CD14-positive monocyte (primary cell): ENCODE data around the gene NFE2L2. TPM values are rescaled to one million over a fixed set of nuclear protein-coding genes. Genes with fewer than 3 reads are reported as not detected.
"Not testable (repeated sequence)": the region's sequence is repeated elsewhere in the genome, so short reads cannot be mapped to it uniquely, and the experiment has no call there.

ENCODE experiments used
- DNase-seq, 3 donors: peaks; one replicate each; pipeline ENCODE4 v3.0.0-alpha.2; 2011 to 2022
- H2AFZ ChIP-seq: 2 replicates; pipeline ENCODE4 v1.6.0; 2012; ENCODE audit warnings: mild to moderate bottlenecking, low read depth, low read length, inconsistent platforms; ENCODE audit not compliant: insufficient read depth, poor library complexity, severe bottlenecking
- H3K27ac ChIP-seq, 2 donors: 1 replicate in 1 of 2; 2 replicates in 1 of 2; pipeline ENCODE4 v1.5.1; 2012 to 2013; ENCODE audit warnings: low read length in 2 of 2, control low read depth in 1 of 2, inconsistent platforms in 1 of 2, low read depth in 1 of 2, mild to moderate bottlenecking in 1 of 2
- H3K27me3 ChIP-seq, 2 donors: one replicate each; pipeline versions ENCODE4 v1.6.0 to v1.6.1; 2011 to 2013; ENCODE audit warnings: low read length in 2 of 2; ENCODE audit not compliant: control insufficient read depth in 2 of 2, insufficient read depth in 2 of 2
- H3K36me3 ChIP-seq, 2 donors: replicated peaks in 1 of 2; 1 replicate in 1 of 2; 2 replicates in 1 of 2; pipeline versions ENCODE4 v1.5.1 to v1.6.1; 2012 to 2013; ENCODE audit warnings: low read length in 2 of 2, control low read depth in 1 of 2, inconsistent platforms in 1 of 2, mild to moderate bottlenecking in 1 of 2; ENCODE audit not compliant: insufficient read depth in 2 of 2, control insufficient read depth in 1 of 2
- H3K4me1 ChIP-seq, 2 donors: 1 replicate in 1 of 2; 2 replicates in 1 of 2; pipeline versions ENCODE4 v1.5.1 to v1.6.1; 2012 to 2013; ENCODE audit warnings: low read length in 2 of 2, control low read depth in 1 of 2, inconsistent platforms in 1 of 2, mild to moderate bottlenecking in 1 of 2, moderate library complexity in 1 of 2; ENCODE audit not compliant: insufficient read depth in 2 of 2, control insufficient read depth in 1 of 2
- H3K4me2 ChIP-seq: replicated peaks from 2 replicates; pipeline ENCODE3; 2012; ENCODE audit warnings: low read length, moderate library complexity, mild to moderate bottlenecking; ENCODE audit not compliant: poor library complexity, severe bottlenecking; ENCODE audit errors: extremely low read depth
- H3K4me3 ChIP-seq, 3 experiments: fragments of 200-600 bp in 1 of 3; sonication (generic) in 1 of 3; replicated peaks in 1 of 3; 1 replicate in 2 of 3; 2 replicates in 1 of 3; pipeline ENCODE4 v1.5.1; 2011 to 2013; ENCODE audit warnings: low read length in 3 of 3, mild to moderate bottlenecking in 3 of 3, control low read depth in 2 of 3, low read depth in 2 of 3, inconsistent platforms in 1 of 3, moderate library complexity in 1 of 3
- H3K79me2 ChIP-seq: 2 replicates; pipeline ENCODE4 v1.6.0; 2012; ENCODE audit warnings: mild to moderate bottlenecking, control low read depth, inconsistent platforms, low read length, moderate library complexity; ENCODE audit not compliant: insufficient read depth
- H3K9ac ChIP-seq: 2 replicates; pipeline ENCODE4 v1.6.0; 2017; ENCODE audit warnings: low read length, mild to moderate bottlenecking; ENCODE audit not compliant: insufficient read depth, poor library complexity, severe bottlenecking
- H3K9me3 ChIP-seq, 2 donors: replicated peaks in 1 of 2; 1 replicate in 1 of 2; 2 replicates in 1 of 2; pipeline versions ENCODE4 v1.5.1 to v1.6.1; 2012 to 2013; ENCODE audit warnings: low read length in 2 of 2, control low read depth in 1 of 2; ENCODE audit not compliant: control insufficient read depth in 1 of 2, insufficient read depth in 1 of 2
- H4K20me1 ChIP-seq: 2 replicates; pipeline ENCODE4 v1.6.0; 2012; ENCODE audit warnings: mild to moderate bottlenecking, low read length, control low read depth, moderate library complexity; ENCODE audit not compliant: insufficient read depth
- H3K27ac Mint-ChIP-seq, 7 donors: one replicate each; pipeline ENCODE4 v1.8.0; 2020; ENCODE audit warnings: mild to moderate bottlenecking in 7 of 7, mixed read lengths in 7 of 7, moderate library complexity in 6 of 7, inconsistent platforms in 2 of 7
- H3K27me3 Mint-ChIP-seq, 3 donors: one replicate each; pipeline ENCODE4 v1.8.0; 2021 to 2022; ENCODE audit warnings: low read depth in 3 of 3, mild to moderate bottlenecking in 3 of 3, mixed read lengths in 3 of 3, moderate library complexity in 3 of 3, inconsistent platforms in 1 of 3
- H3K36me3 Mint-ChIP-seq, 2 donors: one replicate each; pipeline ENCODE4 v1.8.0; 2020; ENCODE audit warnings: mixed read lengths in 2 of 2, inconsistent platforms in 1 of 2, mild to moderate bottlenecking in 1 of 2
- H3K4me1 Mint-ChIP-seq: one replicate; pipeline ENCODE4 v1.8.0; 2020; ENCODE audit warnings: mild to moderate bottlenecking, mixed read lengths
- H3K4me3 Mint-ChIP-seq, 2 donors: one replicate each; pipeline ENCODE4 v1.8.0; 2020; ENCODE audit warnings: mild to moderate bottlenecking in 2 of 2, mixed read lengths in 2 of 2, moderate library complexity in 1 of 2
- H3K9me3 Mint-ChIP-seq, 7 donors: one replicate each; pipeline ENCODE4 v1.8.0; 2020 to 2022; ENCODE audit warnings: mixed read lengths in 7 of 7, mild to moderate bottlenecking in 6 of 7, moderate library complexity in 6 of 7, inconsistent platforms in 2 of 7
- CTCF ChIP-seq: fragments of 200-600 bp; IDR thresholded peaks from one replicate; pipeline ENCODE4 v1.8.0; 2022; ENCODE audit warnings: antibody characterized with exemption, mild to moderate bottlenecking
- WGBS: methylation state at CpG from one replicate; pipeline ENCODE4 v1.1.5; 2013; ENCODE audit warnings: missing lambda C conversion rate; ENCODE audit not compliant: insufficient coverage; 5-methylcytosine and 5-hydroxymethylcytosine counted together
- intact Hi-C, 2 donors: fragments of 100-400 bp; cut with micrococcal nuclease; formaldehyde crosslinking; loops; one replicate each; pipeline versions ENCODE4 v1.15.0 to v1.15.1; 2023
- polyA plus RNA-seq, 3 donors: library from polyadenylated mRNA; depleted of rRNA in 1 of 3; unstranded in 2 of 3; stranded (reverse) in 1 of 3; fragments of 300-500 nt in 2 of 3; fragments of >200 nt in 1 of 3; fragmentation: Illumina TruSeq in 2 of 3; gene quantifications; 1 replicate in 2 of 3; 2 replicates in 1 of 3; pipeline ENCODE4 v1.2.3, GENCODE V29; 2012 to 2021

NFE2L2 gene
- polyA plus RNA-seq, 3 donors, result 38.7 to 51.6 (median 46.6) TPM

GRCh38 chr2:177204417-177204816 is 60.1 kb downstream of the NFE2L2 start:
- Histone ChIP-seq H3K4me3 (no peak overlapping the region), H3K9me3 (no peaks in the 10 kb centered on the region), H3K9ac (no peak overlapping the region), H3K27me3 (no peaks in the 10 kb centered on the region), H3K4me1 (no peaks in the 10 kb centered on the region), H3K79me2 (no peaks in the 10 kb centered on the region), H3K36me3 (no peaks in the 10 kb centered on the region), H4K20me1 (no peaks in the 10 kb centered on the region), H2AFZ (no peak overlapping the region), H3K27ac (no peak overlapping the region), H3K4me2 (no peak overlapping the region)
- Mint-ChIP-seq H3K4me1 (peaks cover 4% of the 10 kb centered on the region), H3K36me3 (no peaks in the 10 kb centered on the region), H3K27ac (no peak overlapping the region), H3K27me3 (peaks cover 0 to 2% (median 0%) of the 10 kb centered on the region in 3 donors), H3K4me3 (no peak overlapping the region), H3K9me3 (no peaks in the 10 kb centered on the region)
- WGBS, result no CpG with 5 or more reads among the region's 3 CpGs
- no peak for DNase-seq
- no peak for TF ChIP-seq CTCF
- intact Hi-C loops, result no loop called here

GRCh38 chr2:177201919-177202346 is 62.6 kb downstream of the NFE2L2 start:
- H3K27ac Mint-ChIP-seq, result no peak overlapping the region
- H3K27ac ChIP-seq, result no peak overlapping the region
- H3K27me3 ChIP-seq, result no peaks in the 10 kb centered on the region
- no peak overlapping the region for H3K9ac ChIP-seq
- no peaks in the 10 kb centered on the region for H3K4me1 ChIP-seq
- H3K36me3 ChIP-seq, result no peaks in the 10 kb centered on the region
- no peak overlapping the region for H2AFZ ChIP-seq
- H3K4me2 ChIP-seq, result no peak overlapping the region
- H3K9me3 ChIP-seq, result no peaks in the 10 kb centered on the region
- no peaks in the 10 kb centered on the region for H3K79me2 ChIP-seq
- peaks cover 4% of the 10 kb centered on the region for H3K4me1 Mint-ChIP-seq
- intact Hi-C loops, result no loop called here
- H3K27me3 Mint-ChIP-seq, result peaks cover 0 to 2% (median 0%) of the 10 kb centered on the region in 3 donors
- H3K4me3 Mint-ChIP-seq, result no peak overlapping the region
- no peak overlapping the region for H3K4me3 ChIP-seq
- WGBS, result no CpG with 5 or more reads among the region's 3 CpGs
- H3K9me3 Mint-ChIP-seq, result no peaks in the 10 kb centered on the region
- no peaks in the 10 kb centered on the region for H4K20me1 ChIP-seq
- no peak for TF ChIP-seq CTCF
- H3K36me3 Mint-ChIP-seq, result no peaks in the 10 kb centered on the region
- DNase-seq, result no peak

- H3K9ac ChIP-seq, H3K79me2 ChIP-seq, intact Hi-C loops, H3K9me3 Mint-ChIP-seq, H3K27ac Mint-ChIP-seq, DNase-seq, H4K20me1 ChIP-seq, H3K27ac ChIP-seq, H3K27me3 ChIP-seq, H3K4me1 ChIP-seq, H3K4me3 ChIP-seq, H3K4me1 Mint-ChIP-seq, H3K36me3 Mint-ChIP-seq, H3K27me3 Mint-ChIP-seq, H3K4me2 ChIP-seq, H3K9me3 ChIP-seq, H3K4me3 Mint-ChIP-seq, H2AFZ ChIP-seq, H3K36me3 ChIP-seq: not testable (repeated sequence)
- WGBS, result 100% methylated on average over 2 of the region's 7 CpGs
Measured at GRCh38 chr2:177200419-177200818, 64.1 kb downstream of the NFE2L2 start.
